HCT116 (cell line): ENCODE results near the gene TOMM22. TPM values are rescaled to one million over a fixed set of nuclear protein-coding genes. Genes with fewer than 3 reads are reported as not detected.

Experiments used
- ATAC-seq: fragments of 200-7000 bp; cut with Tn5 transposase; 2 replicates; pipeline ENCODE4 v1.9.1; 2020; ENCODE audit warnings: mild to moderate bottlenecking, moderate library complexity
- BruUV-seq: library from RNA; stranded (reverse); fragments of 400-500 nt; replicated peaks from 2 replicates; lab custom pipeline; 2021; lab: Mats Ljungman, UMichigan
- CTCF ChIA-PET: fragments of 300-600 bp; sonication (Branson Sonifier 250); formaldehyde crosslinking; loops from one replicate; lab custom pipeline; 2021; ENCODE audit warnings: antibody characterized with exemption; lab: Charles Lee
- POLR2A ChIA-PET: fragments of 300-600, 350-600 bp; sonication (Branson Sonifier 250); formaldehyde crosslinking; loops from one replicate; lab custom pipeline; 2021; ENCODE audit warnings: antibody characterized with exemption; lab: Charles Lee
- RAD21 ChIA-PET, 2 experiments: fragments of 300-600 bp; sonication (Branson Sonifier 250); formaldehyde crosslinking; loops; one replicate each; lab custom pipeline; 2023; ENCODE audit warnings: low total read pairs in 2 of 2; ENCODE audit not compliant: uncharacterized antibody in 2 of 2, unreplicated experiment in 2 of 2, low non-redundant PET in 1 of 2; lab: Charles Lee
- DNase-seq: peaks from one replicate; pipeline ENCODE4 v3.0.0-alpha.2; 2010; ENCODE audit warnings: low read depth, low spot score
- H2AFZ ChIP-seq: fragments of 200-600 bp; shearing (Covaris generic), sonication (generic); 2 replicates; pipeline ENCODE4 v1.6.1; 2017; ENCODE audit warnings: low read depth, mixed run types, mixed read lengths, antibody characterized with exemption, low read length; ENCODE audit not compliant: poor library complexity, severe bottlenecking
- H3K27ac ChIP-seq: 2 replicates; pipeline ENCODE4 v1.5.1; 2012; ENCODE audit warnings: low read depth, low read length
- H3K27me3 ChIP-seq: fragments of 200-600 bp; sonication (generic); 2 replicates; pipeline ENCODE4 v1.6.1; 2016; ENCODE audit warnings: mixed run types, low read length, mixed read lengths; ENCODE audit not compliant: insufficient read depth
- H3K36me3 ChIP-seq, 2 experiments: fragments of 200-500 bp in 1 of 2; fragments of 200-600 bp in 1 of 2; sonication (Bioruptor generic) in 1 of 2; sonication (generic) in 1 of 2; 2 replicates each; pipeline versions ENCODE4 v1.5.1 to v1.6.1; 2014 to 2016; ENCODE audit warnings: low read length in 2 of 2, inconsistent platforms in 1 of 2, mixed read lengths in 1 of 2, mixed run types in 1 of 2; ENCODE audit not compliant: insufficient read depth in 2 of 2, control insufficient read depth in 1 of 2
- H3K4me1 ChIP-seq, 2 experiments: fragments of 200-600 bp in 1 of 2; sonication (generic) in 1 of 2; 2 replicates each; pipeline versions ENCODE4 v1.5.1 to v1.6.1; 2012 to 2017; ENCODE audit warnings: low read length in 2 of 2, inconsistent platforms in 1 of 2, mild to moderate bottlenecking in 1 of 2, mixed read lengths in 1 of 2, mixed run types in 1 of 2, moderate library complexity in 1 of 2; ENCODE audit not compliant: insufficient read depth in 2 of 2, control insufficient read depth in 1 of 2
- H3K4me2 ChIP-seq: fragments of 200-600 bp; sonication (generic); 2 replicates; pipeline ENCODE4 v1.6.1; 2017; ENCODE audit warnings: mixed run types, low read length, mixed read lengths
- H3K4me3 ChIP-seq, 2 experiments: fragments of 200-600 bp in 1 of 2; sonication (generic) in 1 of 2; replicated peaks in 1 of 2; 2 replicates each; pipeline ENCODE4 v1.5.1; 2011 to 2016; ENCODE audit warnings: low read length in 2 of 2, control low read depth in 1 of 2, low read depth in 1 of 2, mild to moderate bottlenecking in 1 of 2, mixed read lengths in 1 of 2, mixed run types in 1 of 2
- H3K79me2 ChIP-seq: fragments of 200-600 bp; sonication (generic); 2 replicates; pipeline ENCODE4 v1.6.1; 2017; ENCODE audit warnings: mild to moderate bottlenecking, mixed run types, low read length, moderate library complexity, mixed read lengths; ENCODE audit not compliant: insufficient read depth
- H3K9ac ChIP-seq: fragments of 200-600 bp; sonication (generic); 2 replicates; pipeline ENCODE4 v1.6.1; 2016; ENCODE audit warnings: low read length, mixed read lengths
- H3K9me2 ChIP-seq: fragments of 200-600 bp; sonication (generic), shearing (Covaris generic); 2 replicates; pipeline ENCODE4 v1.6.1; 2017; ENCODE audit warnings: mixed run types, mild to moderate bottlenecking, moderate library complexity; ENCODE audit not compliant: insufficient read depth
- H3K9me3 ChIP-seq, 2 experiments: fragments of 200-500 bp in 1 of 2; fragments of 200-600 bp in 1 of 2; sonication (Bioruptor generic) in 1 of 2; sonication (generic) in 1 of 2; 2 replicates each; pipeline ENCODE4 v1.6.1; 2014 to 2017; ENCODE audit warnings: low read length in 2 of 2, mixed read lengths in 2 of 2, inconsistent platforms in 1 of 2, low read depth in 1 of 2, mild to moderate bottlenecking in 1 of 2, mixed run types in 1 of 2, moderate library complexity in 1 of 2; ENCODE audit not compliant: control insufficient read depth in 1 of 2, insufficient read depth in 1 of 2
- H4K20me1 ChIP-seq: fragments of 200-600 bp; sonication (generic), shearing (Covaris generic); 2 replicates; pipeline ENCODE4 v1.6.1; 2017; ENCODE audit warnings: mixed run types, mild to moderate bottlenecking, moderate library complexity; ENCODE audit not compliant: insufficient read depth
- ATF3 ChIP-seq: IDR thresholded peaks from 2 replicates; pipeline ENCODE4 v1.6.1; 2012
- CEBPB ChIP-seq: IDR thresholded peaks from 2 replicates; pipeline ENCODE4 v1.6.1; 2012; ENCODE audit warnings: low read depth
- CTCF ChIP-seq, 3 experiments: fragments of 200-600 bp in 1 of 3; sonication (generic) in 1 of 3; IDR thresholded peaks in 2 of 3; conservative IDR thresholded peaks in 1 of 3; 2 replicates each; pipeline ENCODE4 v1.5.1; 2012 to 2017; ENCODE audit warnings: low read depth in 2 of 3, low read length in 2 of 3, antibody characterized with exemption in 1 of 3, borderline replicate concordance in 1 of 3, control low read depth in 1 of 3, mild to moderate bottlenecking in 1 of 3, mixed read lengths in 1 of 3, mixed run types in 1 of 3, moderate library complexity in 1 of 3; ENCODE audit not compliant: insufficient read depth in 1 of 3
- EZH2 ChIP-seq: fragments of 200-600 bp; sonication (generic); IDR thresholded peaks from 2 replicates; pipeline ENCODE4 v1.6.1; 2017; ENCODE audit warnings: antibody characterized with exemption, mixed run types
- EZH2phosphoT487 ChIP-seq: fragments of 200-600 bp; IDR thresholded peaks from 2 replicates; pipeline ENCODE4 v1.6.1; 2018; ENCODE audit warnings: antibody characterized with exemption, borderline replicate concordance
- JUND ChIP-seq: IDR thresholded peaks from 2 replicates; pipeline ENCODE4 v1.6.1; 2012
- POLR2A ChIP-seq: IDR thresholded peaks from 2 replicates; pipeline ENCODE4 v1.7.0; 2011; ENCODE audit warnings: borderline replicate concordance; ENCODE audit not compliant: insufficient read depth, insufficient read length; ENCODE audit errors: extremely low read depth
- RAD21 ChIP-seq: IDR thresholded peaks from 2 replicates; pipeline ENCODE4 v1.6.1; 2012; ENCODE audit warnings: low read depth, mild to moderate bottlenecking
- REST ChIP-seq: IDR thresholded peaks from 2 replicates; pipeline ENCODE4 v1.6.1; 2012; ENCODE audit warnings: low read depth
- SIN3A ChIP-seq: IDR thresholded peaks from 2 replicates; pipeline ENCODE4 v1.6.1; 2012; ENCODE audit warnings: low read depth
- SP1 ChIP-seq: IDR thresholded peaks from 2 replicates; pipeline ENCODE4 v1.6.1; 2012; ENCODE audit warnings: low read depth
- TCF7L2 ChIP-seq: IDR thresholded peaks from 2 replicates; pipeline ENCODE4 v1.7.0; 2011; ENCODE audit warnings: borderline replicate concordance, inconsistent platforms; ENCODE audit not compliant: insufficient read depth, insufficient read length; ENCODE audit errors: extremely low read depth
- ZFX ChIP-seq: fragments of 450-650 bp; IDR thresholded peaks from 2 replicates; pipeline ENCODE4 v1.6.1; 2017
- intact Hi-C: fragments of 100-400 bp; cut with micrococcal nuclease; formaldehyde crosslinking; loops from 2 replicates; pipeline ENCODE4 v1.10.0; 2022
- total RNA-seq: library from RNA; stranded (reverse); gene quantifications from one replicate; pipeline ENCODE4 v1.2.1, GENCODE V29; 2021; ENCODE audit not compliant: unreplicated experiment

Gene TOMM22
- total RNA-seq, 1 experiment from 2014 or later: 136 TPM

- ChIA-PET CTCF (interaction anchor here (1.5 kb wide), 1 partner anchor 17 kb away, joined by 4 read pairs; the partner anchor contains the start of gene TOMM22), RAD21 (interaction anchor here in 1 of 2 experiments (0.9 kb wide), 1 partner anchor 17 kb away, joined by 4 read pairs; the partner anchor contains the start of gene TOMM22), POLR2A (interaction anchor here (1.2 kb wide), 2 partner anchors 9 to 17 kb away, joined by 3 to 4 read pairs; partner anchors contain the start of gene TOMM22)
- DNase-seq: no peak
- H3K9ac ChIP-seq: 0 out of 2 replicates have a peak overlapping the region, but pooled peaks have one; percentile 50
- peaks cover 33 to 66% of the 10 kb centered on the region in 2 experiments for H3K4me1 ChIP-seq
- TF ChIP-seq ZFX (no peak), RAD21 (no peak), ATF3 (no peak), POLR2A (no peak), TCF7L2 (no peak), CEBPB (no peak)
- H2AFZ ChIP-seq: no peak overlapping the region
- H3K27ac ChIP-seq: no peak overlapping the region
- no TSS peak for BruUV-seq
- H3K4me2 ChIP-seq: peak overlapping the region; percentile 95
- H3K27me3 ChIP-seq: no peaks in the 10 kb centered on the region
- H4K20me1 ChIP-seq: no peaks in the 10 kb centered on the region
- H3K36me3 ChIP-seq: peaks cover 0 to 15% of the 10 kb centered on the region in 2 experiments; a peak in 2 of 4 replicates
- peaks cover 70% of the 10 kb centered on the region for H3K79me2 ChIP-seq
- intact Hi-C loops: no loop called here
- H3K9me2 ChIP-seq: no peaks in the 10 kb centered on the region
- no peak for ATAC-seq
- peak overlapping the region in 1 of 2 experiments; percentile 90; a peak in 1 of 4 replicates for H3K4me3 ChIP-seq
- no peaks in the 10 kb centered on the region for H3K9me3 ChIP-seq
These were observed 16.8 kb downstream of the TOMM22 start for GRCh38 chr22:38698407-38699094.

GRCh38 chr22:38699143-38699542 lies 17.4 kb downstream of the TOMM22 start:
- no peak overlapping the region for H2AFZ ChIP-seq
- POLR2A ChIA-PET: interaction anchor here (1.2 to 1.7 kb wide), 2 partner anchors 15 to 17 kb away, joined by 4 to 8 read pairs; partner anchors contain the start of gene TOMM22
- H3K9ac ChIP-seq: peak overlapping the region; percentile 98
- no peak for DNase-seq
- H3K4me1 ChIP-seq: peaks cover 33 to 72% of the 10 kb centered on the region in 2 experiments
- peak overlapping the region; percentile 74 to 90 for H3K4me3 ChIP-seq
- intact Hi-C loops: no loop called here
- H3K9me2 ChIP-seq: no peaks in the 10 kb centered on the region
- no peaks in the 10 kb centered on the region for H4K20me1 ChIP-seq
- ATAC-seq: no peak
- peak overlapping the region; percentile 95 for H3K4me2 ChIP-seq
- BruUV-seq: no TSS peak
- no peak overlapping the region for H3K27ac ChIP-seq
- CTCF ChIA-PET: no interaction called here
- H3K36me3 ChIP-seq: peaks cover 0 to 15% of the 10 kb centered on the region in 2 experiments; a peak in 2 of 4 replicates
- RAD21 ChIA-PET: interaction anchor here in 1 of 2 experiments (0.9 kb wide), 1 partner anchor 17 kb away, joined by 4 read pairs; the partner anchor contains the start of gene TOMM22
- H3K79me2 ChIP-seq: peaks cover 64% of the 10 kb centered on the region
- no peaks in the 10 kb centered on the region for H3K27me3 ChIP-seq
- no peaks in the 10 kb centered on the region for H3K9me3 ChIP-seq
- TF ChIP-seq CTCF (IDR thresholded peaks at IDR 0.05 in 2 of 3, conservative IDR thresholded peaks at IDR 0.05 in 1 of 3; ENCODE audit: borderline replicate concordance in 1 of 3, insufficient read depth in 1 of 3, low read depth in 2 of 3, low read length in 2 of 3) (no peak), SIN3A (no peak), EZH2phosphoT487 (no peak), ZFX (no peak), JUND (no peak), REST (no peak), SP1 (no peak), RAD21 (no peak), POLR2A (no peak), EZH2 (no peak)
